Natural killer cell treated with Interleukin-12 subunit alpha and Interleukin-12 subunit beta and Interleukin-15 and Interleukin-18, amount 100 ng/mL, for 72 hours (primary cell): ENCODE data around the gene IL12RB1. TPM values are rescaled to one million over a fixed set of nuclear protein-coding genes. Genes with fewer than 3 reads are reported as not detected.

Source experiments
- ATAC-seq, 2 donors: fragments of 150-1000 bp; cut with Tn5 transposase in 1 of 2; sonication (Bioruptor Pico), chemical (Tn5 transposase) in 1 of 2; 2 replicates each; pipeline ENCODE4 v1.10.0; 2021
- DNase-seq: peaks from one replicate; pipeline ENCODE4 v3.0.0; 2022; ENCODE audit warnings: low spot score
- H3K27ac Mint-ChIP-seq, 2 donors: 1 replicate in 1 of 2; 2 replicates in 1 of 2; pipeline ENCODE4 v1.8.0; 2022; ENCODE audit warnings: mixed read lengths in 2 of 2, mild to moderate bottlenecking in 1 of 2, moderate library complexity in 1 of 2
- H3K27me3 Mint-ChIP-seq, 2 donors: 1 replicate in 1 of 2; 2 replicates in 1 of 2; pipeline ENCODE4 v1.8.0; 2022; ENCODE audit warnings: mixed read lengths in 2 of 2
- H3K36me3 Mint-ChIP-seq: one replicate; pipeline ENCODE4 v1.8.0; 2022; ENCODE audit warnings: mixed read lengths
- H3K4me1 Mint-ChIP-seq, 2 donors: 1 replicate in 1 of 2; 2 replicates in 1 of 2; pipeline ENCODE4 v1.8.0; 2022; ENCODE audit warnings: low read depth in 2 of 2, mixed read lengths in 2 of 2, mild to moderate bottlenecking in 1 of 2
- H3K4me3 Mint-ChIP-seq: one replicate; pipeline ENCODE4 v1.8.0; 2022; ENCODE audit warnings: mixed read lengths
- H3K9me3 Mint-ChIP-seq: 2 replicates; pipeline ENCODE4 v1.8.0; 2022; ENCODE audit warnings: mixed read lengths
- total RNA-seq, 2 donors: library from RNA; stranded (reverse); gene quantifications; one replicate each; pipeline ENCODE4 v1.2.3, GENCODE V29; 2022

IL12RB1 gene
- total RNA-seq, 2 donors from 2014 or later, result 109 to 124 TPM

- no peaks in the 10 kb centered on the region for H3K36me3 Mint-ChIP-seq
- peaks cover 8 to 14% of the 10 kb centered on the region in 2 donors for H3K4me1 Mint-ChIP-seq
- no peaks in the 10 kb centered on the region for H3K27me3 Mint-ChIP-seq
- no peak overlapping the region for H3K4me3 Mint-ChIP-seq
- DNase-seq (no peak), ATAC-seq (no peak)
- H3K27ac Mint-ChIP-seq, result no peak overlapping the region
- no peaks in the 10 kb centered on the region for H3K9me3 Mint-ChIP-seq
Measured at GRCh38 chr19:18060472-18060871, 26.3 kb downstream of the IL12RB1 start.

DNA sequence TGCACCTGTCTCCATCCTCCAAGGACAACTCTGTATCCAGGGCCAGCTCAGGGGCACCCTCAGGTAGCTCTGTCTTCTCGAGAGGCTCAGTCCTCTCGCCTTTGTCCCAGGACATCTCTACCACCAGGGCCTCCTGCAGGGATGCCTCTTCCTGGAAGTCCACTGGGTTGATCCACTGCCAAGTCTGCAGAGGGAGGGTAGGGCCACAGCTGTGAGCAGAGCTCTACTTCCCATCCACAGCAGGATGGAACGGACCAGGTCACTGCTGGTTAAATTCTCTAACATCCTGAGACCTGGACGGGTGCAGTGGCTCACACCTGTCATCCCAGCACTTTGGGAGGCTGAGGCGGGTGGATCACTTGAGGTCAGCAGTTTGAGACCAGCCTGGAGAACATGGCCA lies 26.8 kb downstream of the IL12RB1 start:
- no peaks in the 10 kb centered on the region for H3K27me3 Mint-ChIP-seq
- no peak overlapping the region for H3K4me3 Mint-ChIP-seq
- no peak for ATAC-seq
- no peaks in the 10 kb centered on the region for H3K36me3 Mint-ChIP-seq
- H3K9me3 Mint-ChIP-seq, result no peaks in the 10 kb centered on the region
- H3K4me1 Mint-ChIP-seq, result peaks cover 8 to 11% of the 10 kb centered on the region in 2 donors
- DNase-seq, result no peak
- H3K27ac Mint-ChIP-seq, result no peak overlapping the region

DNA sequence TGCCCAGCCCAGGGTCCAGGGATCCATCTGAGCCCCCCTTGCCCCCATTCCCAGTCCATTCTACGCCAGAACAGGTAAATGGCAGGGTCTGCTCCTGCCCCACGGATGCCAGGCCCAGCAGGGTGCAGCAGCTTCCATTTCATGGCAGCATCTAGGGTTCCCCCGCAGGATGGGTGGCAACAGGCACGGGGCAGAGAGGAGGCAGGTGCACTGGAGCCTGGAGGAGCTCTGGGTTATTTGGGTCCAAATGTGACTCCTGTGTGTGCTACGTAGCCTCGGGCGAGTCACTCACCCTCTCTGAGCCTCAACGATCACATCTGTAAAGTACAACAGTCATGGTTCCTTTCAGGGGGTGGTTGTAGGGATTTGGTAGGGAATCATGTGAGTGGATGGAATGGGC lies 27.4 kb downstream of the IL12RB1 start:
- DNase-seq (no peak), ATAC-seq (no peak)
- H3K27ac Mint-ChIP-seq, result no peak overlapping the region
- H3K27me3 Mint-ChIP-seq, result no peaks in the 10 kb centered on the region
- no peak overlapping the region for H3K4me3 Mint-ChIP-seq
- H3K9me3 Mint-ChIP-seq, result no peaks in the 10 kb centered on the region
- peaks cover 8 to 11% of the 10 kb centered on the region in 2 donors for H3K4me1 Mint-ChIP-seq
- H3K36me3 Mint-ChIP-seq, result no peaks in the 10 kb centered on the region

GRCh38 chr19:18058208-18059009 lies 28.3 kb downstream of the IL12RB1 start:
- peak overlapping the region; percentile 42 for H3K4me3 Mint-ChIP-seq
- no peaks in the 10 kb centered on the region for H3K36me3 Mint-ChIP-seq
- H3K27me3 Mint-ChIP-seq, result no peaks in the 10 kb centered on the region
- peak; percentile 88 to 94 for ATAC-seq
- no peaks in the 10 kb centered on the region for H3K9me3 Mint-ChIP-seq
- H3K27ac Mint-ChIP-seq, result peak overlapping the region; percentile 61 to 83
- peak; percentile 85 for DNase-seq
- H3K4me1 Mint-ChIP-seq, result peaks cover 8 to 14% of the 10 kb centered on the region in 2 donors

DNA sequence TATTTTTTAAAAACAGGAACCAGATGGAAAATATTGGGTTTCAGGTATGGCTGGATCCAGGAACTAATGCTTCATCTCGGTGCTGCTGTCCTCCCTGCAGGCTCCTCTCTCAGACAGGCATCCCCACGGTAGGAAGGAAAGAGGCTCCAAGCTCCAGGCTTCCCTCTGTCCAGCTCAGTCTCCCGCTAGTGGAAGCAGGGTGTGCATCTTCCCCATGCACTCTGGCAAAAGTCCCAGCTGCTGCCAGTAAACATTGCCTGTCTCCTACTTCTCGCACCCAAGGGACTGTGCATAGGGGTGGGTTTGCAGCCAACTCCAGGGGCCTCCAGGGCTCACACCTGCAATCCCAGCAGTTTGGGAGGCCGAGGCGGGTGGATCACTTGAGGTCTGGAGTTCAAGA lies 29.2 kb downstream of the IL12RB1 start:
- peak overlapping the region; percentile 61 to 83 for H3K27ac Mint-ChIP-seq
- H3K4me3 Mint-ChIP-seq, result no peak overlapping the region
- H3K27me3 Mint-ChIP-seq, result no peaks in the 10 kb centered on the region
- H3K4me1 Mint-ChIP-seq, result peaks cover 8 to 17% of the 10 kb centered on the region in 2 donors
- DNase-seq (no peak), ATAC-seq (no peak)
- H3K9me3 Mint-ChIP-seq, result no peaks in the 10 kb centered on the region
- H3K36me3 Mint-ChIP-seq, result no peaks in the 10 kb centered on the region

GRCh38 chr19:18055967-18056366 lies 30.8 kb downstream of the IL12RB1 start:
- no peak overlapping the region for H3K27ac Mint-ChIP-seq

DNA sequence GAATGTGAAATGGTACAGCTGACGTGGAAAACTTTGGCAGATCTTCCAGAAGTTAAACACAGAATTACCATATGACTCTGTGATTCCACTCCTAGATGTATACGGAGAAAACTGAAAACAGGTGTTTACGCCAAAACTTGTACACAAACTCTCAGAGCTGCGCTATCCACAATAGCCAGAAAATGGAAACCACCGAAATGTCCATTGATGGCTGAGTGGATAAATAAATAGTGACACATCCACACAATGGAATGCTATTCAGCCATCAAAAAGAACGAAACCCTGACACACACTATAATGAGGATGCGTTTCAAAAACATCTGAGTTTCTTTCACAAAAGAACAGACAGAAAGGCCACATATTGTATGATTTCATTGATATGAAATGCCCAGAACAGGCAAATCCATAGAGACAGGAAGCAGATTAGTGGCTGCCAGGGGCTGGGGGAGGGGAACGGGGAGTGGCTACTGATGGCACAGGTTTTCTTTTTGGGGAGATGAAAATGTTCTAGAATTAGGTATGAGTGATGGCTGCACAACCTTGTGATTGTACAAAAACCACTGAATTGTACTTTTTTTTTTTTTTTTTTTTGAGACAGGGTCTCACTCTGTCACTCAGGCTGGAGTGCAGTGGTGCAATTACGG lies 33.0 kb downstream of the IL12RB1 start:
- peaks cover 17 to 27% of the 10 kb centered on the region in 2 donors for H3K4me1 Mint-ChIP-seq
- H3K27ac Mint-ChIP-seq, result no peak overlapping the region
- no peak overlapping the region for H3K4me3 Mint-ChIP-seq
- ATAC-seq (no peak), DNase-seq (no peak)
- H3K9me3 Mint-ChIP-seq, result no peaks in the 10 kb centered on the region
- H3K27me3 Mint-ChIP-seq, result peaks cover 8 to 10% of the 10 kb centered on the region in 2 donors
- H3K36me3 Mint-ChIP-seq, result no peaks in the 10 kb centered on the region

More at GRCh38 chr19:18055967-18056366, 30.8 kb downstream of the IL12RB1 start:
- Mint-ChIP-seq H3K4me1 (peaks cover 8 to 19% of the 10 kb centered on the region in 2 donors), H3K36me3 (no peaks in the 10 kb centered on the region), H3K4me3 (no peak overlapping the region), H3K27me3 (peaks cover 0 to under 1% of the 10 kb centered on the region in 2 donors), H3K9me3 (no peaks in the 10 kb centered on the region)
- ATAC-seq (no peak), DNase-seq (no peak)

DNA sequence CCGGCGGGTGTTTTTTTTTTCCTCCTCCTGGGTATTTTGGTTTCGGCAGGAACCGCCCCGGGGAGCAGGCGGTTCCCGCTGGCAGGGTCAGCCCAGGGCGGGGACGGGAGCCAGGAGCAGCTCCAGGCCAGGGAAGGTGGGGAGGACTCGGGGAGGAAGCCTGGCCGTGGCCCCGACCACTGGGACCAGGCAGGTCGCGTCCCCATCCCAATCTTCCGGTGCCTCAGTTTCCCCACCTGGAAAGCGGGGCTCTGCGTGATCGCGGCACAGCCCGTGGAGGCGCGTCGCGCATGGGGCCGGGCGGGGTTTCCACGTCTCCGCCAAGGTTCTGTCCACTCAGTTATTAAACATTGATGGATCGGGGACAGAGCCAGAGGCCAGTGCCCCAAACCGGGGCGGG lies 34.8 kb downstream of the IL12RB1 start:
- Mint-ChIP-seq H3K4me1 (peaks cover 10 to 21% of the 10 kb centered on the region in 2 donors), H3K27ac (no peak overlapping the region), H3K9me3 (no peaks in the 10 kb centered on the region), H3K4me3 (no peak overlapping the region), H3K27me3 (peaks cover 8 to 13% of the 10 kb centered on the region in 2 donors), H3K36me3 (no peaks in the 10 kb centered on the region)
- no peak for ATAC-seq
- no peak for DNase-seq

DNA sequence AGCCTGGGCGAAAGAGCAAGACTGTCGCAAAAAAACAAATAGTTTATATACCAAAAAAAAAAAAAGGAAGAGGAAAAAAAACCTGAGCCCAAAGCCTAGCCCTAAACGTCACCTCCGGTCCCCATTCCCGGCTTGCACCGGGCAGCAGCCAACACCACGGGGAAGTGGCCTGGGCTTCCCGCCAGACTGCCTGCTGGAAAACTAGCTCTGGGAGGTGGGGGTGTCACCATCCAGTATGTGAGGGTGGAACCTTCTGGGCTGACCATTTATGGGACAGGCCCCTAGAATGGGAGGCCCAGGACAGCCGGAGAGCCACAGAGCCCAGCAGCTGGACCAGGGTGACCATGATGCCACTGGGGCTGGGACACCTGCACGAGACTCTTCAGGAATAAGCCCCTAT lies 37.3 kb downstream of the IL12RB1 start:
- peaks cover 8 to 16% of the 10 kb centered on the region in 2 donors for H3K27me3 Mint-ChIP-seq
- H3K4me1 Mint-ChIP-seq, result peaks cover 31 to 36% of the 10 kb centered on the region in 2 donors
- no peak overlapping the region for H3K4me3 Mint-ChIP-seq
- H3K9me3 Mint-ChIP-seq, result no peaks in the 10 kb centered on the region
- H3K27ac Mint-ChIP-seq, result no peak overlapping the region
- H3K36me3 Mint-ChIP-seq, result no peaks in the 10 kb centered on the region
- DNase-seq (no peak), ATAC-seq (no peak)

GRCh38 chr19:18046059-18046718 lies 40.5 kb downstream of the IL12RB1 start:
- H3K27me3 Mint-ChIP-seq, result peaks cover 18 to 20% of the 10 kb centered on the region in 2 donors
- H3K4me1 Mint-ChIP-seq, result peaks cover 44 to 51% of the 10 kb centered on the region in 2 donors
- ATAC-seq (no peak), DNase-seq (no peak)
- H3K36me3 Mint-ChIP-seq, result no peaks in the 10 kb centered on the region
- peak overlapping the region in 1 of 2 donors; percentile 70 for H3K27ac Mint-ChIP-seq
- no peaks in the 10 kb centered on the region for H3K9me3 Mint-ChIP-seq
- H3K4me3 Mint-ChIP-seq, result peak overlapping the region; percentile 78

- Mint-ChIP-seq H3K27ac (peak overlapping the region; percentile 70 to 84), H3K4me1 (peaks cover 43 to 50% of the 10 kb centered on the region in 2 donors), H3K27me3 (peaks cover 18 to 20% of the 10 kb centered on the region in 2 donors), H3K9me3 (no peaks in the 10 kb centered on the region), H3K4me3 (peak overlapping the region; percentile 78), H3K36me3 (no peaks in the 10 kb centered on the region)
- DNase-seq, result no peak
- ATAC-seq, result no peak
Measured at GRCh38 chr19:18045307-18046050, 41.3 kb downstream of the IL12RB1 start.

GRCh38 chr19:18044825-18045304 lies 41.9 kb downstream of the IL12RB1 start:
- Mint-ChIP-seq H3K9me3 (no peaks in the 10 kb centered on the region), H3K4me1 (peaks cover 39 to 44% of the 10 kb centered on the region in 2 donors), H3K27me3 (peaks cover 12 to 15% of the 10 kb centered on the region in 2 donors), H3K36me3 (no peaks in the 10 kb centered on the region), H3K4me3 (peak overlapping the region; percentile 78), H3K27ac (peak overlapping the region; percentile 70 to 84)
- DNase-seq, result peak; percentile 95
- peak; percentile 98 to 99 for ATAC-seq

GRCh38 chr19:18043676-18044075 lies 43.1 kb downstream of the IL12RB1 start:
- H3K27me3 Mint-ChIP-seq, result peaks cover 10 to 12% of the 10 kb centered on the region in 2 donors
- no peak for DNase-seq
- H3K27ac Mint-ChIP-seq, result peak overlapping the region; percentile 19 to 56
- no peaks in the 10 kb centered on the region for H3K36me3 Mint-ChIP-seq
- no peak for ATAC-seq
- no peaks in the 10 kb centered on the region for H3K9me3 Mint-ChIP-seq
- H3K4me1 Mint-ChIP-seq, result peaks cover 37 to 42% of the 10 kb centered on the region in 2 donors
- H3K4me3 Mint-ChIP-seq, result peak overlapping the region; percentile 78
